Stimulated activated effector memory CD8-positive, alpha-beta T cell treated with anti-CD3 and anti-CD28 coated beads, Interleukin-12 subunit alpha, Interleukin-12 subunit beta, amount 100 ng/mL, for 72 hours (primary cell): Measurements from ENCODE around the gene RCCD1.

Experiments used
- ATAC-seq: fragments of 150-1000 bp; cut with Tn5 transposase; 2 replicates; pipeline ENCODE4 v1.10.0; 2021
- DNase-seq, 2 donors: peaks; one replicate each; pipeline ENCODE4 v3.0.0; 2021 to 2022; ENCODE audit warnings: low spot score in 2 of 2
- H3K27ac Mint-ChIP-seq: one replicate; pipeline ENCODE4 v1.8.0; 2022; ENCODE audit warnings: mild to moderate bottlenecking, mixed read lengths
- H3K36me3 Mint-ChIP-seq: one replicate; pipeline ENCODE4 v1.8.0; 2022; ENCODE audit warnings: mild to moderate bottlenecking, mixed read lengths
- H3K4me1 Mint-ChIP-seq: one replicate; pipeline ENCODE4 v1.8.0; 2022; ENCODE audit warnings: mixed read lengths
- H3K4me3 Mint-ChIP-seq: one replicate; pipeline ENCODE4 v1.8.0; 2022; ENCODE audit warnings: mild to moderate bottlenecking, mixed read lengths
- H3K9me3 Mint-ChIP-seq: one replicate; pipeline ENCODE4 v1.8.0; 2022; ENCODE audit warnings: mixed read lengths

RCCD1 gene

GRCh38 chr15:90960298-90961091 lies 5.8 kb downstream of the RCCD1 start:
- peak overlapping the region; percentile 5 for H3K27ac Mint-ChIP-seq
- no peak overlapping the region for H3K4me3 Mint-ChIP-seq
- H3K4me1 Mint-ChIP-seq: peaks cover 6% of the 10 kb centered on the region
- ATAC-seq (no peak), DNase-seq (no peak)
- no peaks in the 10 kb centered on the region for H3K9me3 Mint-ChIP-seq
- peaks cover 78% of the 10 kb centered on the region for H3K36me3 Mint-ChIP-seq

- no peak for ATAC-seq
- Mint-ChIP-seq H3K9me3 (no peaks in the 10 kb centered on the region), H3K4me1 (peaks cover 6% of the 10 kb centered on the region), H3K4me3 (no peak overlapping the region), H3K36me3 (peaks cover 89% of the 10 kb centered on the region), H3K27ac (no peak overlapping the region)
- DNase-seq: no peak
These were observed 7.3 kb downstream of the RCCD1 start for GRCh38 chr15:90962021-90962420.

- DNase-seq: no peak
- no peaks in the 10 kb centered on the region for H3K4me1 Mint-ChIP-seq
- peaks cover 85% of the 10 kb centered on the region for H3K36me3 Mint-ChIP-seq
- H3K4me3 Mint-ChIP-seq: no peak overlapping the region
- no peak for ATAC-seq
- H3K9me3 Mint-ChIP-seq: no peaks in the 10 kb centered on the region
- H3K27ac Mint-ChIP-seq: no peak overlapping the region
These were observed 11.6 kb downstream of the RCCD1 start for GRCh38 chr15:90966262-90966661.

GRCh38 chr15:90967206-90967605 lies 12.5 kb downstream of the RCCD1 start:
- Mint-ChIP-seq H3K27ac (no peak overlapping the region), H3K9me3 (no peaks in the 10 kb centered on the region), H3K4me1 (no peaks in the 10 kb centered on the region), H3K36me3 (peaks cover 85% of the 10 kb centered on the region), H3K4me3 (no peak overlapping the region)
- ATAC-seq (no peak), DNase-seq (no peak)

DNA sequence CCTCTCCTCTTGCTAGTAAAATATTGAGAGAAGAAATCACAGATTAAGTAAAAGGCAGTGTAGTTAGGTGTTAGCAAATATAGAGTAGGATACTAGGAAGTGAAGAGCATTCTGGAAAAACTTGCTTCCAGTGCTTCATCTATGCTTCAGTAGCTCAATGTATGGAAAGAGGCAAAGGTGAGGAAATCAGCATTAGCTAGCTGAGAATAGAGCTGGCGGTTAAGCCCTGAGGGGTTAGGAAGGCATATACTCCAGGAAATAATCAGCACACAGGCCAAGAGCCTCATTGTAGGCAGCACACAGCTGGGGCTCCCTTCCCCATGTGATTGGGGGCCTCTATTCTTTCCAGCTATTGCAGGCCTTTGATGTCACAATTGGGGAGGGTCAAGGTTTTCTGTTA lies 13.8 kb downstream of the RCCD1 start:
- H3K4me3 Mint-ChIP-seq: no peak overlapping the region
- H3K27ac Mint-ChIP-seq: no peak overlapping the region

GRCh38 chr15:90970274-90970673 lies 15.6 kb downstream of the RCCD1 start:
- Mint-ChIP-seq H3K4me3 (no peak overlapping the region), H3K36me3 (peaks cover 85% of the 10 kb centered on the region), H3K27ac (no peak overlapping the region), H3K9me3 (no peaks in the 10 kb centered on the region), H3K4me1 (no peaks in the 10 kb centered on the region)
- DNase-seq (no peak), ATAC-seq (no peak)

More for the DNA sequence above, 13.8 kb downstream of the RCCD1 start:
- Mint-ChIP-seq H3K36me3 (peaks cover 85% of the 10 kb centered on the region), H3K9me3 (no peaks in the 10 kb centered on the region), H3K4me1 (no peaks in the 10 kb centered on the region)
- DNase-seq: no peak
- no peak for ATAC-seq

DNA sequence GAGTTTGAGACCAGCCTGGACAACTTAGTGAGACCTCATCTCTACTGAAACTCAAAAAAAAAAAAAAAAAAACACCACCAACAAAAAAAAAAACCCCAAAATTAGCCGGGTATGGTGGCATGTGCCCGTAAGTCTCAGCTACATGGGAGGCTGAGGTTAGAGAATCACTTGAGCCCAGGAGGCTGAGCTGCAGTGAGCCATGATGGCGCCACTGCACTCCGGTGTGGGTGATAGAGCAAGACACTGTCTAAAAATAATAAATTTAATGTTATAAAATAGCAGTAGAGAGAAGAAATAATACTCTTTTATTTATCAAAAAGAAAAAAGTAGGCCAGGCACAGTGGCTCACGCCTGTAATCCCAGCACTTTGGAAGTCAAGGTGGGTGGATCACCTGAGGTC lies 17.4 kb downstream of the RCCD1 start:
- Mint-ChIP-seq H3K36me3 (peaks cover 90% of the 10 kb centered on the region), H3K27ac (no peak overlapping the region)

DNA sequence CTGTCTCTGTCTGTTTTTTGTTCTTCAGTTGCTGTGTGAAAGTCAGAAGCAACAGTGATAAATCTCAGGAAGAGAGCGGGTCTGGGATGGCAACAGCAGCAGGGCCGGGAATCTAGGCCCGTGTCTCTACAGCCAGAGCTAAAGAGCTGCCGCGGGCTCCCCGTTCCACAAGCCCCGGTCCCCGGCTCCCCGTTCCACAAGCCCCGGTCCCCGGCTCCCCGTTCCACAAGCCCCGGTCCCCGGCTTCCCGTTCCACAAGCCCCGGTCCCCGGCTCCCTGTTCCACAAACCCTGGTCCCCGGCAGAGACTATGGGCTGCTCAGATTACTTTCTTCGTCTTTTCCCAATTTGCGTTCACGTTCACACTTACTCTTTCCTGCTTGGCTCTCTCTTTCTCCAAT lies 19.5 kb downstream of the RCCD1 start:
- Mint-ChIP-seq H3K27ac (no peak overlapping the region), H3K36me3 (peaks cover 98% of the 10 kb centered on the region), H3K4me3 (no peak overlapping the region)

More for the DNA sequence above, 17.4 kb downstream of the RCCD1 start:
- Mint-ChIP-seq H3K4me3 (no peak overlapping the region), H3K4me1 (no peaks in the 10 kb centered on the region), H3K9me3 (no peaks in the 10 kb centered on the region)
- ATAC-seq (no peak), DNase-seq (no peak)

GRCh38 chr15:90979582-90979981 lies 24.9 kb downstream of the RCCD1 start:
- no peak for ATAC-seq
- H3K4me3 Mint-ChIP-seq: no peak overlapping the region
- H3K4me1 Mint-ChIP-seq: peaks cover 9% of the 10 kb centered on the region
- no peak overlapping the region for H3K27ac Mint-ChIP-seq
- DNase-seq: no peak
- H3K36me3 Mint-ChIP-seq: peaks cover 100% of the 10 kb centered on the region
- H3K9me3 Mint-ChIP-seq: no peaks in the 10 kb centered on the region

More for the DNA sequence above, 19.5 kb downstream of the RCCD1 start:
- no peaks in the 10 kb centered on the region for H3K9me3 Mint-ChIP-seq
- no peak for DNase-seq
- ATAC-seq: no peak
- no peaks in the 10 kb centered on the region for H3K4me1 Mint-ChIP-seq

- ATAC-seq (no peak), DNase-seq (no peak)
- Mint-ChIP-seq H3K4me1 (peaks cover 9% of the 10 kb centered on the region), H3K4me3 (no peak overlapping the region), H3K36me3 (peaks cover 80% of the 10 kb centered on the region), H3K27ac (no peak overlapping the region), H3K9me3 (no peaks in the 10 kb centered on the region)
These were observed 27.0 kb downstream of the RCCD1 start for GRCh38 chr15:90981681-90982080.

DNA sequence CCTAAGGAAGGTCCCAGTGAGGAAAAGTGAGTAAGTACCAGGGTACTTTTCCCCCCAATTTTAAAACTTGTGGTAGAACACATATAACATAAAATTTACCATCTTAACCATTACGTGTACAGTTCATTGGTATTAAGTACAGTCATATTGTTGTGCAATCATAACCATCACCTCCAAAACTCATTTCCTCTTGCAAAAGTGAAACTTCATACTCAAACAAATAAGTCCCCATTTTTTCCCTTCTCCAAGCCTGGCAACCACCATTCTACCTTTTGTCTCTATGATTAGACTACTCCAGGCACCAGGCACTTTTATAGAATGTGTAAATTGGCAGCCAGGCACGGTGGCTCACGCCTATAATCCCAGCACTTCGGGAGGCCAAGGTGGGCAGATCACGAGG lies 27.5 kb downstream of the RCCD1 start:
- H3K27ac Mint-ChIP-seq: no peak overlapping the region
- H3K36me3 Mint-ChIP-seq: peaks cover 75% of the 10 kb centered on the region
- DNase-seq (no peak), ATAC-seq (peak; percentile 71)
- H3K4me1 Mint-ChIP-seq: peaks cover 9% of the 10 kb centered on the region
- H3K9me3 Mint-ChIP-seq: no peaks in the 10 kb centered on the region
- H3K4me3 Mint-ChIP-seq: no peak overlapping the region

GRCh38 chr15:90986790-90987507 lies 32.3 kb downstream of the RCCD1 start:
- no peak for DNase-seq
- no peak overlapping the region for H3K27ac Mint-ChIP-seq
- H3K4me1 Mint-ChIP-seq: peaks cover 21% of the 10 kb centered on the region
- H3K4me3 Mint-ChIP-seq: no peak overlapping the region
- no peak for ATAC-seq
- peaks cover 35% of the 10 kb centered on the region for H3K36me3 Mint-ChIP-seq
- no peaks in the 10 kb centered on the region for H3K9me3 Mint-ChIP-seq

GRCh38 chr15:90987561-90988141 lies 33.0 kb downstream of the RCCD1 start:
- Mint-ChIP-seq H3K9me3 (no peaks in the 10 kb centered on the region), H3K4me1 (peaks cover 22% of the 10 kb centered on the region), H3K4me3 (no peak overlapping the region), H3K27ac (peak overlapping the region; percentile 42), H3K36me3 (peaks cover 35% of the 10 kb centered on the region)
- ATAC-seq (no peak), DNase-seq (no peak)

GRCh38 chr15:90988296-90988695 lies 33.6 kb downstream of the RCCD1 start:
- no peak for ATAC-seq
- peaks cover 31% of the 10 kb centered on the region for H3K36me3 Mint-ChIP-seq
- no peak for DNase-seq
- peak overlapping the region; percentile 42 for H3K27ac Mint-ChIP-seq
- H3K9me3 Mint-ChIP-seq: no peaks in the 10 kb centered on the region
- H3K4me1 Mint-ChIP-seq: peaks cover 27% of the 10 kb centered on the region
- H3K4me3 Mint-ChIP-seq: peak overlapping the region; percentile 17

DNA sequence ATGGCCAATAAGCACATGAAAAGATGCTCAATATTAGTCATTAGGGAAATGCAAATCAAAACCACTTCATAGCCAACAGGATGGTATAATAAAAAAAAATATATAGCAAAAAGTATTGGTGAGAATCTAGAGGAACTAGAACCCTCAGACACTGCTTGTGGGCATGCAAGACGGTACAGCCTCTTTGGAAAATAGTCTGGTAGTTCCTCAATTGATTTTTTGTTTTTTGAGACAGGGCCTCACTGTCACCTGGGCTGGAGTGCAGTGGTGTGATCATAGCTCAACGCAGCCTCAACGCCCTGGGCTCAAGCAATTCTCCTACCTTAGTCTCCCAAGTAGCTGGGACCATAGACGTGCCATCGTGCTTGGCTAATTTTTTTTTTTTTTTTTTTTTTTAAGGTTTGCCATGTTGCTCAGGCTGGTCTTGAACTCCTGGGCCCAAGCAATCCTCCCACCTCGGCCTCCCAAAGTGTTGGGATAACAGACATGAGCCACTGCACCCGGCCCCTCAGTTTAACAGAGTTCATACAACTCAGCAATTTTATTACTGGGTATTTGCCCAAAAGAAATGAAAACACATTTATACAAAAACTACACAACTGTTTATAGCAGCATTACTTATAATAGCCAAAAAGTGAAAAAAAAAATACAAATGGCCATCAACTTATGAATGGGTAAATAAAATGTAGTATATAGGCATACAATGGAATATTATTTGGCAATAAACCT lies 34.5 kb downstream of the RCCD1 start:
- Mint-ChIP-seq H3K9me3 (no peaks in the 10 kb centered on the region), H3K4me3 (peak overlapping the region; percentile 17), H3K4me1 (peaks cover 28% of the 10 kb centered on the region), H3K27ac (no peak overlapping the region), H3K36me3 (peaks cover 30% of the 10 kb centered on the region)
- DNase-seq (no peak), ATAC-seq (no peak)
